Subcutaneous adipose tissue (tissue), 4 donors: ENCODE data around the gene THRAP3. TPM values are rescaled to one million over a fixed set of nuclear protein-coding genes. Genes with fewer than 3 reads are reported as not detected.

Experiments
- total RNA-seq, 4 donors: library from RNA; depleted of rRNA; stranded (reverse); fragments of >200 nt; gene quantifications; one replicate each; pipeline ENCODE4 v1.1.0, GENCODE V29; 2016
- TF ChIP-seq, protein P1 (sequence below): fragments of 450-650 bp; IDR thresholded peaks from one replicate; pipeline ENCODE4 v1.5.1; 2016; ENCODE audit warnings: low read depth, mild to moderate bottlenecking, control low read depth, antibody characterized with exemption, moderate library complexity

The THRAP3 gene
- total RNA-seq, 4 donors from 2014 or later: 85.7 to 96.5 (median 87.6) TPM

DNA sequence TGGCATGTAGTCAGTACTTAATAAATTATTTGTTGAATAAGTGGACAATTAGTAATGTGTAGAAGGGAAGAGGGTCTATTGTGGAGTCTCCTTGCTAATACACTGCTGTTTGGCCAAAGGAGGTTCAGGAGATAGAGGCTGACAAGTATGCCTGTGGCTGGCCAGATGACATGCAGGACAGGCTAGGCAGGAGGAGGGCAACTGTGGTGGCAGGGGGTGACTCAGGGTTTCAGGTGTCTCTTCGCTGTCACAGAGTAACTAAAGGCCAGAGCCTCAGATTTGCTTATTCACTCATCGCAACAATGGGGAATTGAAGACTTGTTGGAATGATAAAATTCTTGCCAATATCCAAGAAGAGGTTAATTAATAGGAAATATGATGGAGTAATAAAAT is 33.1 kb downstream of the THRAP3 start:
- TF ChIP-seq, protein P1, sequence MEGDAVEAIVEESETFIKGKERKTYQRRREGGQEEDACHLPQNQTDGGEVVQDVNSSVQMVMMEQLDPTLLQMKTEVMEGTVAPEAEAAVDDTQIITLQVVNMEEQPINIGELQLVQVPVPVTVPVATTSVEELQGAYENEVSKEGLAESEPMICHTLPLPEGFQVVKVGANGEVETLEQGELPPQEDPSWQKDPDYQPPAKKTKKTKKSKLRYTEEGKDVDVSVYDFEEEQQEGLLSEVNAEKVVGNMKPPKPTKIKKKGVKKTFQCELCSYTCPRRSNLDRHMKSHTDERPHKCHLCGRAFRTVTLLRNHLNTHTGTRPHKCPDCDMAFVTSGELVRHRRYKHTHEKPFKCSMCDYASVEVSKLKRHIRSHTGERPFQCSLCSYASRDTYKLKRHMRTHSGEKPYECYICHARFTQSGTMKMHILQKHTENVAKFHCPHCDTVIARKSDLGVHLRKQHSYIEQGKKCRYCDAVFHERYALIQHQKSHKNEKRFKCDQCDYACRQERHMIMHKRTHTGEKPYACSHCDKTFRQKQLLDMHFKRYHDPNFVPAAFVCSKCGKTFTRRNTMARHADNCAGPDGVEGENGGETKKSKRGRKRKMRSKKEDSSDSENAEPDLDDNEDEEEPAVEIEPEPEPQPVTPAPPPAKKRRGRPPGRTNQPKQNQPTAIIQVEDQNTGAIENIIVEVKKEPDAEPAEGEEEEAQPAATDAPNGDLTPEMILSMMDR: no peak

DNA sequence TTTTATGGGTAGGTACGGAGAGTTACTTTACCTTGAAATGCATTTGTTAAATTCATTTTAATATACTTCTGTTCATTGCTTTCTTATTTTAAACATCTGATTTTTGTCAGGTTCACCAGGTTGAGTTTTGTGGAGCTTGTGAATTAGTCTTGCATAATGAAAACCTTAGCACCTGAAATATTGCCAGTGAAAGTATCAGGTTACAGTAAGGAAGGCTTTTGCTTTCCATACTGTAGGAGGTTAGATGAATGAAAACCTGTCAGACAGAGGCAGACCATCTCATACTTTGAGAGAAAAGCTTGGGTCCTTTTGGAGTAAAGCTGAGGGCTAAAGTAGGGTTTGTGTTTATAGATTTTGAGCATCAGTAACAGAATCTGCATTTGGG is 34.7 kb downstream of the THRAP3 start:
- TF ChIP-seq, protein P1: no peak

DNA sequence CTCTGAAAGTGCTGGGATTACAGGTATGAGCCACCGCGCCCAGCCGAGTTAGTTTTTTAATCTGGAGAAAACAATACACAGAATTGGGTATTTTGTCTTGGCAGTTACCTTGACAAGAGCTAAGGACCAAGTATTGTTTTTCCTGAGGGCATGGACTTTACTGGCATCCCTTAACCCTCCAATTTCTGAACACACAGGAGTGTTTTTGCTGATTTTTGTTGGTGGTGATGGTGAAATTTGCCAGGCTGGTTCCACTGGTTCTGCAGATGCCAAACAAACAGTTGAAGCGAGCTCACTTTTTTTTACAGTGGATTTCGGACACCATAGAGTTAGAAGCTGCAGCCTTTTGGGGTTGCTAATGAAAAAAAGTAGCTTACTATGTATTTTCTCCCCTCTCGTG is 44.7 kb downstream of the THRAP3 start:
- TF ChIP-seq, protein P1: no peak

DNA sequence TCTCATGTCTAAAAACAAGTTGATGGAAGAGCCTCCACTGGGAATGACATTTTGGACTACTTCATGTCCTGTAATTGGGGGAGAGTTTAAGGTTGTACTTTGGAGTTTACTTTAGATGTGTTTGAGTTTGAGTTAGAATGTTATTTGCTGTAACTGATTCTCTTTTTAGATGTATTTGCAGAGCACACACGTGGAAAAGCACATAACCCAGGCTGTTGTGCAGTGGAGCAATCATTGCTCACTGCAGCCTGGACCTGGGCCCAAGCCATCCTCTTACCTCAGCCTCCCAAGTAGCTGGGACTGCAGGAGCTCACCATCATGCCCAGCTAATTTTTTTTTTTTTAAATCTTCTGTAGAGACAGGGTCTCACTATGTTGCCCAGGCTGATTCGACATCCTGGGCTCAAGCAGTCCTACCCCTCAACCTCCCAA is 45.2 kb downstream of the THRAP3 start:
- TF ChIP-seq, protein P1: no peak

DNA sequence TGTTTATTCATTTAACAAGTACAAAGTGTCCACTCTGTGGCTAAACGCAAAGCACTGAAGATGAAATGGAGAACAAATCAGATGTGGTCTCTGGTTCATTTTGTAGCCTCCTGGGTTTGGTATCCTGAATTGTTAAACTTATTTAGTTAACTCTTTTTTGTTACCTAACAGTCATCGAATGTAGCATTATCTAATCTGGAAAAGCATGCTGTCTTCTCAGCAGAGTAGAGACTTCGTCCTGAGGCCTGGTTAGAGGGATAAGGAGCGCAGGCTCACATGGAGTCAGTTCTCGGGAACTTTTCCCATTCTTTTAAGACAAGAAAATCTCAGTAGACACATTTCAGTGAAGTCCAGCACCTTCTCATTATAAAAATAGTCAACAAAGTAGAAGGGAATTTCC is 48.8 kb downstream of the THRAP3 start:
- TF ChIP-seq, protein P1: no peak

DNA sequence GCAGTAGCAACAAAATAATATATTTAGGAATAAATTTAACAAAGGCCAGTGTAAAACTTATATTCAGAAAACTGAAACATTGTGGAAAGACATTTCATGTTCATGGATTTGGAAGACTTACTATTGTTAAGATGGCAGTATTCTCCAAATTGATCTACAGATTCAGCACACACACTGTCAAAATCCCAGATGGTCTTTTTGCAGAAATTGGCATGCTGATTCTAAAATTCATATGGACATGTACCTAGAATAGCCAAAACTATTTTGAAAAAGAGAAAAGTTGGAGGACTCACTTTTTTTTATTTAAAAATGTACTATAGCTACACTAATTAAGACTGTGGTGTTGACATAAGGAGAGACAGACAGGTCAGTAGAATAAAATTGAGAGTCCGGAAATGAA is 50.0 kb downstream of the THRAP3 start:
- TF ChIP-seq, protein P1: no peak

DNA sequence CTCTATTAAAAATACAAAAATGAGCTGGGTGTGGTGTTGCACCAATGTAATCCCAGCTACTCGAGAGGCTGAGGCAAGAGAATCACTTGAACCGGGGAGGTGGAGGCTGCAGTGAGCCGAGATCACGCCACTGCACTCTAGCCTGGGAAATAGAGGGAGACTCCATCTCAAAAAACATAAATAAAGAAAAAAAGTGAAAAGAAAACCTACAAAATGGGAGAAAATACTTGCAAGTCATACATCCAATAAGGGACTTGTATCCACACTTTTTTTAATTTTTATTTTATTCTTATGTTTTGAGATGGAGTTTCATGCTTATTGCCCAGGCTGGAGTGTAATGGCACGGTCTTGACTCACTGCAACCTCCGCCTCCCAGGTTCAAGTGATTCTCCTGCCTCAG is 52.4 kb downstream of the THRAP3 start:
- TF ChIP-seq, protein P1: no peak
